Activated CD4-positive, alpha-beta T cell treated with anti-CD3 and anti-CD28 coated beads, Interleukin-2, amount 50 U/mL, for 4 hours (primary cell): ENCODE measurements around the gene DTX1.

Source experiments
- DNase-seq, 2 experiments: peaks; one replicate each; pipeline ENCODE4 v3.0.0-alpha.2; 2020

Gene DTX1

GRCh38 chr12:113095405-113095804 lies 38.9 kb downstream of the DTX1 start:
- no peak for DNase-seq

GRCh38 chr12:113096675-113097461 lies 40.3 kb downstream of the DTX1 start:
- DNase-seq: no peak

GRCh38 chr12:113097716-113098440 lies 41.3 kb downstream of the DTX1 start:
- no peak for DNase-seq

GRCh38 chr12:113098441-113099028 lies 42.0 kb downstream of the DTX1 start:
- DNase-seq: peak; percentile 60 to 66

- no peak for DNase-seq
Observed at GRCh38 chr12:113099364-113099763, 42.8 kb downstream of the DTX1 start.

GRCh38 chr12:113099764-113100163 lies 43.2 kb downstream of the DTX1 start:
- DNase-seq: no peak

- DNase-seq: no peak
Observed at GRCh38 chr12:113101751-113102150, 45.2 kb downstream of the DTX1 start.

- DNase-seq: no peak
Observed at GRCh38 chr12:113102811-113103210, 46.3 kb downstream of the DTX1 start.

GRCh38 chr12:113103756-113104450 lies 47.4 kb downstream of the DTX1 start:
- DNase-seq: peak; percentile 51 to 54

GRCh38 chr12:113104953-113105510 lies 48.5 kb downstream of the DTX1 start:
- DNase-seq: no peak

- no peak for DNase-seq
Observed at GRCh38 chr12:113105606-113106271, 49.2 kb downstream of the DTX1 start.

- DNase-seq: no peak
Observed at GRCh38 chr12:113106361-113106760, 49.8 kb downstream of the DTX1 start.

GRCh38 chr12:113108308-113108707 lies 51.8 kb downstream of the DTX1 start:
- no peak for DNase-seq

- no peak for DNase-seq
Observed at GRCh38 chr12:113109360-113109759, 52.8 kb downstream of the DTX1 start.

- DNase-seq: no peak
Observed at GRCh38 chr12:113109872-113110599, 53.5 kb downstream of the DTX1 start.

GRCh38 chr12:113111247-113111646 lies 54.7 kb downstream of the DTX1 start:
- no peak for DNase-seq

GRCh38 chr12:113112043-113112899 lies 55.7 kb downstream of the DTX1 start:
- no peak for DNase-seq

- no peak for DNase-seq
Observed at GRCh38 chr12:113113397-113113796, 56.9 kb downstream of the DTX1 start.

- DNase-seq: no peak
Observed at GRCh38 chr12:113114447-113115178, 58.1 kb downstream of the DTX1 start.
